ENCODE results near the gene DIS3L2.
"Not testable (repeated sequence)": the region's sequence is repeated elsewhere in the genome, so short reads cannot be mapped to it uniquely, and the experiment has no call there.

GRCh38 chr2:232326274-232327104 lies 365.0 kb downstream of the DIS3L2 start:
- TF ChIP-seq CTCF (conservative IDR thresholded peaks at IDR 0.05), result peak; percentile 54
- TF ChIP-seq EZH2 (IDR thresholded peaks at IDR 0.05; ENCODE audit: low read depth), result not testable (repeated sequence)
